ENCODE measurements around the gene IGF2BP1. TPM values are rescaled to one million over a fixed set of nuclear protein-coding genes. Genes with fewer than 3 reads are reported as not detected.

The IGF2BP1 gene
- total RNA-seq, 1 experiment from 2014 or later = not detected

DNA sequence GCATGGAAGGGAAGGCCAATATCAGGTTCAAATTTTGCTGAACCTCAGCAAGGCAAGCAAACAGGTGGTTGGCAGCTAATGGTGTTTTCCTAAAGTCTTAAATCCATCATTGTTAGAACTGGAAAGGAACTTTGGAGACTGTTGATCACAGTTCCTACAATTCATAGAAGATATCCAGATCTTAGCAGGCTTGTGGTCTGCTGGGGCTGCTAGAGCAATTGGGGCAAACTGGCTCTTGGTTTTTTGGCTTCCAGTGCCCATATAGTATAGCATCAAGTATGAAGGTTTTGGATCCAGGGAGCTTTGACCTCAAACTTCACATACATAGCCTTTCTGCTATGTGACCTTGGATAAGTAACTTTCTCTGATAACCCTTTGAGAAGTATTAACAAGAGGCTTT lies 49.7 kb downstream of the IGF2BP1 start:
- Histone ChIP-seq H3K79me2 (ENCODE audit: low read length) (no peaks in the 10 kb centered on the region), H3K9me2 (replicated peaks; ENCODE audit: insufficient read depth, low read length) (no peaks in the 10 kb centered on the region), H3K36me3 (ENCODE audit: insufficient read depth, low read length) (no peaks in the 10 kb centered on the region), H4K20me1 (ENCODE audit: insufficient read depth, low read depth, low read length) (no peaks in the 10 kb centered on the region), H3K27ac (ENCODE audit: low read length) (no peak overlapping the region), H2AFZ (ENCODE audit: low read length) (no peak overlapping the region), H3K9ac (ENCODE audit: low read length) (no peak overlapping the region), H3K4me2 (ENCODE audit: low read depth, low read length, poor library complexity, severe bottlenecking) (no peak overlapping the region), H3K4me3 (ENCODE audit: low read length) (no peak overlapping the region), H3K27me3 (ENCODE audit: low read length) (no peaks in the 10 kb centered on the region), H3K9me3 (ENCODE audit: low read length) (no peaks in the 10 kb centered on the region), H3K4me1 (ENCODE audit: low read length) (no peaks in the 10 kb centered on the region)
- no peak for DNase-seq

- H3K4me2 ChIP-seq (ENCODE audit: low read depth, low read length, poor library complexity, severe bottlenecking) = no peak overlapping the region
- no peaks in the 10 kb centered on the region for H3K9me2 ChIP-seq (replicated peaks; ENCODE audit: insufficient read depth, low read length)
- no peaks in the 10 kb centered on the region for H3K27me3 ChIP-seq (ENCODE audit: low read length)
- H4K20me1 ChIP-seq (ENCODE audit: insufficient read depth, low read depth, low read length) = no peaks in the 10 kb centered on the region
- no peaks in the 10 kb centered on the region for H3K79me2 ChIP-seq (ENCODE audit: low read length)
- no peaks in the 10 kb centered on the region for H3K4me1 ChIP-seq (ENCODE audit: low read length)
- no peak overlapping the region for H3K4me3 ChIP-seq (ENCODE audit: low read length)
- no peaks in the 10 kb centered on the region for H3K36me3 ChIP-seq (ENCODE audit: insufficient read depth, low read length)
- no peak for DNase-seq
- no peaks in the 10 kb centered on the region for H3K9me3 ChIP-seq (ENCODE audit: low read length)
- H2AFZ ChIP-seq (ENCODE audit: low read length) = no peak overlapping the region
- no peak overlapping the region for H3K9ac ChIP-seq (ENCODE audit: low read length)
- H3K27ac ChIP-seq (ENCODE audit: low read length) = no peak overlapping the region
These were observed 52.1 kb downstream of the IGF2BP1 start for GRCh38 chr17:49049265-49049664.

DNA sequence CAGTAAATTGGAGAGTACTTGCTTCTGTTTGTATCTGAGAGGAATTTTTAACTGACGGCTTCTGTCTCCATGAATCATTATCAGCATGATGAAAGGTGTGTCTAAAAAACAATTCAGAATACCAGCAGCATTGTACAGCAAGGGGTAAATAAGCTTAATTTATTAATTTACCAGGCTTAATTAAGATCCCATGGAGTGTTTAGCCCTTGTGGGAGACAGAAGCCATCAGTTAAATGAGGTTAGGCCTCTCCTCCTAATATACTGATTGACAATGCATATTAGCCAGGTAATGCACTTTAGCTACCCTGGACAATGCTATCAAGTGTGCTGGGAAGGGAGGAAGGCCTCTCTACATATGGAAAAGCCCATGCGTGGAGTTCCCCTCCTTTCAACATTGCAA lies 53.4 kb downstream of the IGF2BP1 start:
- no peak overlapping the region for H2AFZ ChIP-seq (ENCODE audit: low read length)
- H4K20me1 ChIP-seq (ENCODE audit: insufficient read depth, low read depth, low read length) = no peaks in the 10 kb centered on the region
- H3K27me3 ChIP-seq (ENCODE audit: low read length) = no peaks in the 10 kb centered on the region
- no peaks in the 10 kb centered on the region for H3K36me3 ChIP-seq (ENCODE audit: insufficient read depth, low read length)
- no peak overlapping the region for H3K4me3 ChIP-seq (ENCODE audit: low read length)
- H3K27ac ChIP-seq (ENCODE audit: low read length) = no peak overlapping the region
- H3K9me3 ChIP-seq (ENCODE audit: low read length) = no peaks in the 10 kb centered on the region
- H3K9me2 ChIP-seq (replicated peaks; ENCODE audit: insufficient read depth, low read length) = no peaks in the 10 kb centered on the region
- no peaks in the 10 kb centered on the region; the same call in 1 of the 2 replicates for H3K4me1 ChIP-seq (ENCODE audit: low read length)
- no peak overlapping the region for H3K9ac ChIP-seq (ENCODE audit: low read length)
- DNase-seq = no peak
- no peak overlapping the region for H3K4me2 ChIP-seq (ENCODE audit: low read depth, low read length, poor library complexity, severe bottlenecking)
- no peaks in the 10 kb centered on the region for H3K79me2 ChIP-seq (ENCODE audit: low read length)

GRCh38 chr17:49051269-49051668 lies 54.1 kb downstream of the IGF2BP1 start:
- Histone ChIP-seq H2AFZ (ENCODE audit: low read length) (no peak overlapping the region), H3K4me1 (ENCODE audit: low read length) (peaks cover 6% of the 10 kb centered on the region), H3K27ac (ENCODE audit: low read length) (no peak overlapping the region), H3K9ac (ENCODE audit: low read length) (no peak overlapping the region), H3K27me3 (ENCODE audit: low read length) (no peaks in the 10 kb centered on the region), H3K4me2 (ENCODE audit: low read depth, low read length, poor library complexity, severe bottlenecking) (no peak overlapping the region), H3K36me3 (ENCODE audit: insufficient read depth, low read length) (no peaks in the 10 kb centered on the region), H3K79me2 (ENCODE audit: low read length) (no peaks in the 10 kb centered on the region), H3K9me2 (replicated peaks; ENCODE audit: insufficient read depth, low read length) (no peaks in the 10 kb centered on the region), H4K20me1 (ENCODE audit: insufficient read depth, low read depth, low read length) (no peaks in the 10 kb centered on the region), H3K4me3 (ENCODE audit: low read length) (no peak overlapping the region), H3K9me3 (ENCODE audit: low read length) (no peaks in the 10 kb centered on the region)
- DNase-seq = no peak

DNA sequence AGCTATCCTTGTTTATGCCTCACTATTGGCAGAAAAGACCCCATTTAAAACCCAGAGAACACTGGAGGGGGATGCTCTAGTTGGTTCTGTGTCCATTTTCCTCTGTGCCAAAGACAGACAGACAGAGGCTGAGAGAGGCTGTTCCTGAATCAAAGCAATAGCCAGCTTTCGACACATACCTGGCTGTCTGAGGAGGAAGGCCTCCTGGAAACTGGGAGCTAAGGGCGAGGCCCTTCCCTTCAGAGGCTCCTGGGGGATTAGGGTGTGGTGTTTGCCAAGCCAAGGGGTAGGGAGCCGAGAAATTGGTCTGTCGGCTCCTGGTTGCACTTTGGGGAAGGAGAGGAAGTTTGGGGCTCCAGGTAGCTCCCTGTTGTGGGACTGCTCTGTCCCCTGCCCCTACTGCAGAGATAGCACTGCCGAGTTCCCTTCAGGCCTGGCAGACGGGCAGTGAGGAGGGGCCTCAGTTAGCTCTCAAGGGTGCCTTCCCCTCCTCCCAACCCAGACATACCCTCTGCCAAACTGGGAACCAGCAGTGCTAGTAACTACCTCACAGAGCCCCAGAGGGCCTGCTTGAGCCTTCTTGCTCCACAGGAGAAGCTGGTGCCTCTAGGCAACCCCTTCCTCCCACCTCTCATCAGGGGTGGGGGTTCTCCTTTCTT lies 56.1 kb downstream of the IGF2BP1 start:
- Histone ChIP-seq H3K9ac (ENCODE audit: low read length) (no peak overlapping the region), H3K79me2 (ENCODE audit: low read length) (no peaks in the 10 kb centered on the region), H3K4me2 (ENCODE audit: low read depth, low read length, poor library complexity, severe bottlenecking) (no peak overlapping the region), H3K9me2 (replicated peaks; ENCODE audit: insufficient read depth, low read length) (no peaks in the 10 kb centered on the region), H3K4me1 (ENCODE audit: low read length) (peaks cover 6% of the 10 kb centered on the region), H4K20me1 (ENCODE audit: insufficient read depth, low read depth, low read length) (no peaks in the 10 kb centered on the region), H3K27ac (ENCODE audit: low read length) (no peak overlapping the region), H3K36me3 (ENCODE audit: insufficient read depth, low read length) (no peaks in the 10 kb centered on the region), H3K27me3 (ENCODE audit: low read length) (no peaks in the 10 kb centered on the region), H3K9me3 (ENCODE audit: low read length) (no peaks in the 10 kb centered on the region), H2AFZ (ENCODE audit: low read length) (no peak overlapping the region), H3K4me3 (ENCODE audit: low read length) (no peak overlapping the region)
- DNase-seq = no peak

DNA sequence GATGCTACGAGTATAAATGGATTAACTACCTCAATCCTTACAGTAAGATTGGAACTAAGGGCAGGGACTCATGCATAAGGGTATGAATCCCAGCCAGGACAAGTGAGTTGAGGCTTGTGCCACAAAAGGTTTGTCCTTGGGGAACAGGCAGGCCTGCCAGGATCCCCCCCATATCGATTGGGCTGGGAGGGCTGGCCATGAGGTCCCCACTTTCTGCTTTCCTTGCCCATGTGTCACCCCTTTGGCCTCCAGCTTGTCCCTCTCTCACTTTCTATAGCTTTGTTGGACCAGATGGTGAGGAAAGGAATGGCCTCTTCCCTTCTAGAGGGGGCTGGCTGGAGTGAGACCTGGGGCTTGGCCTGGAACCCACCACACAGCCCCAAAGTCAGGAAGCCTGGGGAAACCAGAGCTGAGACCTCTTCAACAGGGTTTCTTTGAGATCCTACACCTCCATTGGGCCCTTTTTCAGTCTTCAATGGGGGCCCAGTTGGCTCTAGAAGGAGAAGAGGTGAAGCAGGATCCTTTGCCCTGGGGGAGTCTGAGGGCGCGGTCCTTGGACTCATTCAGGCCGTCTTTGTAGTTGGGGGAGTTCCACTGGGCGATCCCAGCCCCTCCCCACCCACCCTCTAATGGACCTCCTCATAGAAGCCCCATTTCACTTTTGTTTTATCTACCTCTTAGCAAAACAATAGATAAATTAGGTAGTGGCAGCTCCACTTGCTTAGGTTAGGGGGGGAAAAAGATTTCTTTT lies 57.3 kb downstream of the IGF2BP1 start:
- Histone ChIP-seq H3K9ac (ENCODE audit: low read length) (no peak overlapping the region), H3K9me3 (ENCODE audit: low read length) (no peaks in the 10 kb centered on the region), H2AFZ (ENCODE audit: low read length) (no peak overlapping the region), H4K20me1 (ENCODE audit: insufficient read depth, low read depth, low read length) (no peaks in the 10 kb centered on the region), H3K36me3 (ENCODE audit: insufficient read depth, low read length) (no peaks in the 10 kb centered on the region), H3K4me1 (ENCODE audit: low read length) (peaks cover 6% of the 10 kb centered on the region), H3K4me2 (ENCODE audit: low read depth, low read length, poor library complexity, severe bottlenecking) (no peak overlapping the region), H3K27me3 (ENCODE audit: low read length) (no peaks in the 10 kb centered on the region), H3K4me3 (ENCODE audit: low read length) (no peak overlapping the region), H3K9me2 (replicated peaks; ENCODE audit: insufficient read depth, low read length) (no peaks in the 10 kb centered on the region), H3K79me2 (ENCODE audit: low read length) (no peaks in the 10 kb centered on the region), H3K27ac (ENCODE audit: low read length) (no peak overlapping the region)
- no peak for DNase-seq

DNA sequence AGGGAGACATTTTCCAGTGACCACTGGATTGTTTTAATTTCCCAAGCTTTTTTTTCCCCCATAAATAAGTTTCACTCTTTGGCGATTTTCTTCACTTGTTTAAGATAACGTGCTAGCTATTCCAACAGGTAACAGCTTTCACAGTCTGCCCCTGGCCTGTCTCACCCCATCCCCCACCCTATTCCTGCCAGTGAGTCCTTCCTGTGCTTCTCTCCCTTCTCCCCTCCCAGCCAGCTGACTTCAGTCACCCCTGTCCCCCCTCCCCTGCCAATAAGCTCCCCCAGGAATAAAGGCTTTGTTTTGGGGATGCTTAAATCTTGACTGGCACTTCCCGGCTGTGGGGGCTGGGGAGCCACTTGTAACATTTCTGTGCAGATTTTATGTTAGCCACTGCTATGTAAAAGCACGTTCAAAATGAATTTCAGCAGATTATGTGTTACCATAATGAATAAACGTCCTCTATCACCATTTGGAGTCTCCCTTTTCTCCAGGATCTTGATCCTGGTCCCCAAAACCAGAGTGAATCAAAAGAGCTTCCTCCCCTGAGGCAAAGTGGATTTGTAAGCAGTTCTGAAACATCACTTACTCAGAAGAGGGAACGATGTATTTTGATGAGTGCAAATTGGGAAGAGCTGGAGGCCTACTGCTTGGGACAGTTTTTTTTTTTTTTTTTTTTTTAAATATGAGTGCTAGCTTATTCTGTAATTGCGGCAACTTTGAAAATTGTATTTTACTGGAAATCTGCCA lies 58.2 kb downstream of the IGF2BP1 start:
- no peak overlapping the region for H3K4me2 ChIP-seq (ENCODE audit: low read depth, low read length, poor library complexity, severe bottlenecking)
- no peaks in the 10 kb centered on the region for H3K36me3 ChIP-seq (ENCODE audit: insufficient read depth, low read length)
- DNase-seq = no peak
- no peaks in the 10 kb centered on the region for H4K20me1 ChIP-seq (ENCODE audit: insufficient read depth, low read depth, low read length)
- H3K4me1 ChIP-seq (ENCODE audit: low read length) = peaks cover 6% of the 10 kb centered on the region
- H3K27ac ChIP-seq (ENCODE audit: low read length) = no peak overlapping the region
- no peak overlapping the region for H3K9ac ChIP-seq (ENCODE audit: low read length)
- no peaks in the 10 kb centered on the region for H3K27me3 ChIP-seq (ENCODE audit: low read length)
- H3K9me2 ChIP-seq (replicated peaks; ENCODE audit: insufficient read depth, low read length) = no peaks in the 10 kb centered on the region
- no peaks in the 10 kb centered on the region for H3K9me3 ChIP-seq (ENCODE audit: low read length)
- no peak overlapping the region for H3K4me3 ChIP-seq (ENCODE audit: low read length)
- no peak overlapping the region for H2AFZ ChIP-seq (ENCODE audit: low read length)
- no peaks in the 10 kb centered on the region for H3K79me2 ChIP-seq (ENCODE audit: low read length)

GRCh38 chr17:49061524-49061943 lies 64.3 kb downstream of the IGF2BP1 start:
- no peak overlapping the region for H2AFZ ChIP-seq (ENCODE audit: low read length)
- H3K36me3 ChIP-seq (ENCODE audit: insufficient read depth, low read length) = no peaks in the 10 kb centered on the region
- no peak overlapping the region for H3K27ac ChIP-seq (ENCODE audit: low read length)
- H3K4me1 ChIP-seq (ENCODE audit: low read length) = no peaks in the 10 kb centered on the region
- no peak overlapping the region for H3K4me3 ChIP-seq (ENCODE audit: low read length)
- H3K9me3 ChIP-seq (ENCODE audit: low read length) = no peaks in the 10 kb centered on the region
- DNase-seq = no peak
- H4K20me1 ChIP-seq (ENCODE audit: insufficient read depth, low read depth, low read length) = no peaks in the 10 kb centered on the region
- H3K9ac ChIP-seq (ENCODE audit: low read length) = no peak overlapping the region
- no peaks in the 10 kb centered on the region for H3K27me3 ChIP-seq (ENCODE audit: low read length)
- no peaks in the 10 kb centered on the region for H3K9me2 ChIP-seq (replicated peaks; ENCODE audit: insufficient read depth, low read length)
- no peak overlapping the region for H3K4me2 ChIP-seq (ENCODE audit: low read depth, low read length, poor library complexity, severe bottlenecking)
- H3K79me2 ChIP-seq (ENCODE audit: low read length) = no peaks in the 10 kb centered on the region

Data from Karpas-422 (cell line).